OCI-LY7 (cell line): ENCODE results near the gene CPPED1. TPM values are rescaled to one million over a fixed set of nuclear protein-coding genes. Genes with fewer than 3 reads are reported as not detected.

Source experiments
- BruUV-seq: library from RNA; stranded (reverse); fragments of 400-500 nt; replicated peaks from 2 replicates; lab custom pipeline; 2021; lab: Mats Ljungman, UMichigan
- CTCF ChIA-PET: fragments of 300-600 bp; sonication (Branson Sonifier 250); formaldehyde crosslinking; loops from one replicate; lab custom pipeline; 2022; ENCODE audit warnings: antibody characterized with exemption; ENCODE audit not compliant: unreplicated experiment; lab: Charles Lee
- POLR2A ChIA-PET: fragments of 300-600 bp; sonication (Branson Sonifier 250); formaldehyde crosslinking; loops from one replicate; lab custom pipeline; 2022; ENCODE audit warnings: antibody characterized with exemption; lab: Charles Lee
- DNase-seq: peaks from one replicate; pipeline ENCODE4 v3.0.0-alpha.2; 2015; ENCODE audit warnings: low spot score
- H2AFZ ChIP-seq: fragments of 200-600 bp; sonication (generic), shearing (Covaris generic); 2 replicates; pipeline ENCODE4 v1.6.1; 2014; ENCODE audit warnings: mild to moderate bottlenecking, antibody characterized with exemption, low read length, moderate library complexity
- H3K27ac ChIP-seq: fragments of 200-600 bp; sonication (generic); 2 replicates; pipeline ENCODE4 v1.5.1; 2014; ENCODE audit warnings: mixed run types, low read depth, mild to moderate bottlenecking, moderate library complexity, low read length, inconsistent platforms; ENCODE audit not compliant: poor library complexity, severe bottlenecking
- H3K36me3 ChIP-seq: fragments of 200-600 bp; sonication (generic); 2 replicates; pipeline ENCODE4 v1.6.1; 2014; ENCODE audit warnings: mild to moderate bottlenecking, antibody characterized with exemption, low read length, moderate library complexity, mixed read lengths; ENCODE audit not compliant: insufficient read depth
- H3K4me1 ChIP-seq: fragments of 200-600 bp; sonication (generic); 2 replicates; pipeline ENCODE4 v1.5.1; 2014; ENCODE audit warnings: mild to moderate bottlenecking, low read length; ENCODE audit not compliant: insufficient read depth, poor library complexity, severe bottlenecking
- H3K4me2 ChIP-seq: fragments of 200-600 bp; sonication (generic); 2 replicates; pipeline ENCODE4 v1.6.1; 2014; ENCODE audit warnings: mild to moderate bottlenecking, low read length
- H3K4me3 ChIP-seq: fragments of 200-600 bp; sonication (generic); 2 replicates; pipeline ENCODE4 v1.5.1; 2014; ENCODE audit warnings: mild to moderate bottlenecking, low read depth, low read length; ENCODE audit not compliant: poor library complexity, severe bottlenecking
- H3K79me2 ChIP-seq: fragments of 200-600 bp; sonication (generic); 2 replicates; pipeline ENCODE4 v1.6.1; 2016; ENCODE audit warnings: low read depth, mild to moderate bottlenecking, low read length, moderate library complexity, mixed read lengths; ENCODE audit not compliant: insufficient read depth
- H3K9me2 ChIP-seq: fragments of 200-600 bp; sonication (generic); 2 replicates; pipeline ENCODE4 v1.6.1; 2016; ENCODE audit warnings: mild to moderate bottlenecking, low read length, mixed read lengths; ENCODE audit not compliant: insufficient read depth
- H3K9me3 ChIP-seq: fragments of 200-600 bp; sonication (generic); 2 replicates; pipeline ENCODE4 v1.6.1; 2014; ENCODE audit warnings: mild to moderate bottlenecking, mixed run types, low read length, mixed read lengths
- H4K20me1 ChIP-seq: fragments of 200-600 bp; sonication (generic); 2 replicates; pipeline ENCODE4 v1.6.1; 2014; ENCODE audit warnings: mild to moderate bottlenecking, antibody characterized with exemption, low read length, moderate library complexity, mixed read lengths; ENCODE audit not compliant: insufficient read depth
- CTCF ChIP-seq: fragments of 200-600 bp; sonication (generic); conservative IDR thresholded peaks from 2 replicates; pipeline ENCODE4 v1.5.1; 2014; ENCODE audit warnings: mild to moderate bottlenecking, antibody characterized with exemption, low read length, moderate library complexity, mixed read lengths
- EZH2phosphoT487 ChIP-seq: fragments of 200-600 bp; sonication (generic); IDR thresholded peaks from 2 replicates; pipeline ENCODE4 v1.6.1; 2018; ENCODE audit warnings: low read depth, borderline replicate concordance, mild to moderate bottlenecking, mixed run types, antibody characterized with exemption, low read length, moderate library complexity, mixed read lengths
- intact Hi-C: fragments of 100-400 bp; cut with micrococcal nuclease; formaldehyde crosslinking; loops from one replicate; pipeline ENCODE4 v1.10.0; 2022; ENCODE audit not compliant: unreplicated experiment
- total RNA-seq, 2 experiments: library from RNA; depleted of rRNA in 1 of 2; stranded (reverse); fragments of >200 nt in 1 of 2; shearing (Covaris generic) in 1 of 2; gene quantifications; 2 replicates each; pipeline ENCODE4 v1.2.3, GENCODE V29; 2014 to 2022

CPPED1 gene
- total RNA-seq, 2 experiments from 2014 or later, result 8.6 to 14.2 TPM

GRCh38 chr16:12721841-12722421 lies 81.8 kb downstream of the CPPED1 start:
- Histone ChIP-seq H3K9me3 (no peaks in the 10 kb centered on the region), H3K4me3 (no peak overlapping the region), H4K20me1 (no peaks in the 10 kb centered on the region), H3K4me2 (no peak overlapping the region), H3K79me2 (no peaks in the 10 kb centered on the region), H3K4me1 (no peaks in the 10 kb centered on the region), H3K36me3 (no peaks in the 10 kb centered on the region), H2AFZ (no peak overlapping the region), H3K9me2 (no peaks in the 10 kb centered on the region), H3K27ac (no peak overlapping the region)
- ChIA-PET CTCF (no interaction called here), POLR2A (no interaction called here)
- intact Hi-C loops, result no loop called here
- no peak for DNase-seq
- BruUV-seq, result no TSS peak
- TF ChIP-seq EZH2phosphoT487 (no peak), CTCF (no peak)

GRCh38 chr16:12719972-12720371 lies 83.7 kb downstream of the CPPED1 start:
- intact Hi-C loops, result no loop called here
- ChIA-PET CTCF (no interaction called here), POLR2A (no interaction called here)
- no peaks in the 10 kb centered on the region for H3K9me2 ChIP-seq
- no peaks in the 10 kb centered on the region for H3K36me3 ChIP-seq
- no peaks in the 10 kb centered on the region for H3K4me1 ChIP-seq
- no peak for DNase-seq
- no peak overlapping the region for H3K4me2 ChIP-seq
- no peaks in the 10 kb centered on the region for H4K20me1 ChIP-seq
- H3K4me3 ChIP-seq, result no peak overlapping the region
- no peak overlapping the region for H2AFZ ChIP-seq
- BruUV-seq, result no TSS peak
- TF ChIP-seq CTCF (no peak), EZH2phosphoT487 (no peak)
- no peaks in the 10 kb centered on the region for H3K79me2 ChIP-seq
- no peaks in the 10 kb centered on the region for H3K9me3 ChIP-seq
- H3K27ac ChIP-seq, result no peak overlapping the region

- no peaks in the 10 kb centered on the region for H4K20me1 ChIP-seq
- H3K4me3 ChIP-seq, result no peak overlapping the region
- BruUV-seq, result no TSS peak
- H2AFZ ChIP-seq, result no peak overlapping the region
- DNase-seq, result no peak
- POLR2A ChIA-PET, result no interaction called here
- intact Hi-C loops, result no loop called here
- CTCF ChIA-PET, result no interaction called here
- no peaks in the 10 kb centered on the region for H3K9me2 ChIP-seq
- no peaks in the 10 kb centered on the region for H3K4me1 ChIP-seq
- H3K36me3 ChIP-seq, result no peaks in the 10 kb centered on the region
- H3K4me2 ChIP-seq, result no peak overlapping the region
- H3K9me3 ChIP-seq, result no peaks in the 10 kb centered on the region
- TF ChIP-seq EZH2phosphoT487 (no peak), CTCF (no peak)
- no peaks in the 10 kb centered on the region for H3K79me2 ChIP-seq
- H3K27ac ChIP-seq, result no peak overlapping the region
Measured at GRCh38 chr16:12716658-12717057, 87.0 kb downstream of the CPPED1 start.
